GM21381 (cell line): Measurements from ENCODE around the gene TPD52L1.
A peak's percentile ranks its signal among the peaks of the same experiment; 100 is the strongest.
"Not testable (repeated sequence)": the region's sequence is repeated elsewhere in the genome, so short reads cannot be mapped to it uniquely, and the experiment has no call there.

Experiments
- ATAC-seq: cut with Tn5 transposase; IDR thresholded peaks from one replicate; pipeline ENCODE4 v1.9.1; 2021; ENCODE audit warnings: mild to moderate bottlenecking, moderate library complexity; ENCODE audit not compliant: unreplicated experiment

The TPD52L1 gene

DNA sequence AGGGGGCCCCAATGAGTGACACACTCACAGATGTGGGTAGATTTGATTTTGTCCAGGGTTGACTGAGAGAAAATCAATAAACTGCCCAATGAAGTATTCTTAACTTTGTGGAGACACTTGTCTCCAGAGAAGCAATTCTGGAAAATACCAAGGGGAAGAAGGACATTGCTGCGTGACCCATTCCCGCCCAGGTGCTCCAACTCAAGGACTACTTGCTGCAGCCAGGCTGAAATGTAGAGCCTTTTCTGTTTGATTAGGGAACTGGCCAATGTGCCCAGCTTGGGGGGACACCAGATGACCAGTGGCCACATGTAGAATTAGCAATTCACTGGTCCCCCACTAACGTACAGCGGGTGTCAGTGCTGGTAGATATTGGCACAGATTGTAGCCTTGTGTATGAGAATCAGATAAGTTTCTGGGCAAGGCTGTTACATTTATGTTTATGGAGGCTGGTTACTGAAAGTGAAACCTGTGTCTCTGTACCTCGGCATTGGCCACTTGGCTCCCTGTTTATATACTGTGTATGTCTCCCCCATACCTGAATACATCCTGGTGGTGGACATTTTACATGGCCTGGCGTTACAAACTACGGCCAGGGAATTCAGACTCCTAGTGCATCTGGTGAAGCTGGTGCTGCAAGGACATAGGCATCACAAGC lies 115.9 kb downstream of the TPD52L1 start:
- no peak for ATAC-seq

DNA sequence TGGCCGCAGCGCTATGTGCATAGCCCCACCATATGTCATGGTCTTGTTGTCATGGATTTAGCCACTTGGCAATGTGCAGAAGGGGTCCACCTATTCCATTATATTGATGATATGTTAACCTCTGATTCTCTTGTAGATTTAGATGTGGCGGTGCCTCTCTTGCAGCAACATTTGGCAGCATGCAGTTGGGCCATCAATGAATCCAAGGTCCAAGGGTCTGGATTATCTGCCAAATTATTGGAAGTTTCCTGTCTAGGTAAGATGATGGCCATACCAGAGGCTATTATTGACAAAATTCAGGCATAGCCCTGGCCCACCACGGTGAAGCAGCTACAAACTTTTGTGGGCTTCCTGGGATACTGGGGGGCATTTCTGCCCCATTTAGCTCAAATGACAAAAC lies 116.8 kb downstream of the TPD52L1 start:
- ATAC-seq: no peak

GRCh38 chr6:125271486-125272159 lies 118.0 kb downstream of the TPD52L1 start:
- no peak for ATAC-seq

DNA sequence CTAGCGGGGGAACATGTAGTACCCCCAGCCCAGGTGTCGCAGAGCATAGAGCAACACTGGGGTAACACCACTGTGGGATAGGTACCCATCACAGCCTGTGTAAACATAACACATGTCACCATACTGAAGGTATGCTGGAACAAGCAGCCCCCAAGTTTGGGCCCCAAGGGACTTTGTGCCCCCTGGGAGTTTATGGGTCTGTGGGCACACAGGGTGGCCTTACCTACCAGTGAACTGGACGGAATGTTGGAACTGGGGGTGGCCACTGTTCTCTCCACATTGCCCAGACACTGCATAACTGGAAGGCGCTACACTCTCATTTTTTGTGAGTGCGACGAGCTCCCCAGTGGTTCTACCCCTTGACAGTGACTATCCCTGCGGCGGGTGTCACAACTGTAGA lies 119.7 kb downstream of the TPD52L1 start:
- no peak for ATAC-seq

GRCh38 chr6:125273965-125274364 lies 120.4 kb downstream of the TPD52L1 start:
- ATAC-seq: no peak

DNA sequence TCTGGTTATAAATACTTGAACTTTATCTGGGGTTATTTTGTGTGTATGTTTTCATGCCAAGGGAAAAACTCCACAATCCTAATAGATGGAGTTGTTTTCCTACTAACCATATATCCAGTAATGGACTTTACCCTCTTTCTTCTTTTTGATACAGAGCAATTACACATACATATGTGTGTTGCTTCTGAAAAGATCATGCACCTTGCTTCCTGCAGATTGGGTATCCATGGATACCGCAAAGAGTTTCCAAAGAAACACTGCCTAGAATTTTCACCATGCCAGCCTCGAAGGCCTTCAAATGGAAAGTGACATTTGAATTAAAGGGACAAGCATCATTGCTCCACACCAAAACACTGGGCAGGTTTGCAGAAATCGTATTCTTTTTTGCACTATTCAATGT lies 121.4 kb downstream of the TPD52L1 start:
- ATAC-seq: no peak

DNA sequence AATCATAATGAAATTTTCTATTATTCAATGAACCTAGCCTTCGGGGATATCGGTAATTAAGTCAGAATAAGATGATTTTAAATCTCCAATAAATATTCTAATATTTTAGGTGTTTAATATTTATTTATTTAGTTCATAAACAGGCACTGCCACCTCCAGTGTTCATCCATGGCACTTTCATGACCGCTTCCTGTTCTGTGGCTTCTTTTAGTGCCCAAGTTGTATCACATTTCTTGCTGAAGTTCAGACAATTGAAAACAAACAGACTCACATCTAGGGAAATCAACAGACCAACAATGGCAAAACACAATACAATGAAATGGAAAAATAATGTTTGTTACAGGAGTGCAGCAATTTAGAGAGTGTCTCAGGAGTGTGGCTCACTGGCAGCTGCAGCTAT lies 122.2 kb downstream of the TPD52L1 start:
- no peak for ATAC-seq

GRCh38 chr6:125277838-125278237 lies 124.3 kb downstream of the TPD52L1 start:
- no peak for ATAC-seq

DNA sequence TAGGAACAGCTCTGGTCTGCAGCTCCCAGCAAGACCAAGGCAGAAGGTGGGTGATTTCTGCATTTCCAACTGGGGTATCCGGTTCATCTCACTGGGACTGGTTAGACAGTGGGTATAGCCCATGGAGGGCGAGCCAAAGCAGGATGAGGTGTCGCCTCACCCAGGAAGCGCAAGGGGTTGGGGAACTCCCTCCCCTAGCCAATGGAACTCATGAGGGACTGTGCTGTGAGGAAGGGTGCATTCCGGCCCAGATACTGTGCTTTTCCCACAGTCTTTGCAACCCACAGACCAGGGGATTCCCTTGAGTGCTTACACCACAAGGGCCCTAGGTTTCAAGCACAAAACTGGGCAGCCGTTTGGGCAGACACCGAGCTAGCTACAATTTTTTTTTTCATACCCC lies 126.4 kb downstream of the TPD52L1 start:
- ATAC-seq: no peak

DNA sequence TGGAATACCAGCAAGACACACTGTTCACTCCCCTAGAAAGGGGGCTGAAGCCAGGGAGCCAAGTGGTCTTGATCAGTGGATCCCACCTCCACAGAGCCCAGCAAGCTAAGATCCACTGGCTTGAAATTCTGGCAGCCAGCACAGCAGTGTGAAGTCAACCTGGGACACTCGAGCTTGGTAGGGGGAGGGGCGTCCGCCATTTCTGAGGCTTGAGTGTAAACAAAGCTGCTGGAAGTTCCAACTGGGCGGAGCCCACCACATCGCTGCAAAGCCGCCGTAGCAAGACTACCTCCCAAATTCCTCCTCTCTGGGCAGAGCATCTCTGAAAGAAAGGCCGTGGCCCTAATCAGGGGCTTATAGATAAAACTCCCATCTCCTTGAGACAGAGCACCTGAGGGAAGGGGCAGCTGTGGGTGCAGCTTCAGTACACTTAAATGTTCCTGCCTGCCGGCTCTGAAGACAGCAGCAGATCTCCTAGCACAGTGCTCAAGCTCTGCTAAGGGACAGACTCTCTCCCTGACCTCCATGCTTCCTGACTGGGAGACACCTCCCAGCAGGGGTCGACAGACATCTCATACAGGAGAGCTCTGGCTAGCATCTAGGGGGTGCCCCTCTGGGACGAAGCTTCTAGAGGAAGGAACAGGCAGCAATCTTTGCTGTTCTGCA lies 126.9 kb downstream of the TPD52L1 start:
- ATAC-seq: not testable (repeated sequence)

DNA sequence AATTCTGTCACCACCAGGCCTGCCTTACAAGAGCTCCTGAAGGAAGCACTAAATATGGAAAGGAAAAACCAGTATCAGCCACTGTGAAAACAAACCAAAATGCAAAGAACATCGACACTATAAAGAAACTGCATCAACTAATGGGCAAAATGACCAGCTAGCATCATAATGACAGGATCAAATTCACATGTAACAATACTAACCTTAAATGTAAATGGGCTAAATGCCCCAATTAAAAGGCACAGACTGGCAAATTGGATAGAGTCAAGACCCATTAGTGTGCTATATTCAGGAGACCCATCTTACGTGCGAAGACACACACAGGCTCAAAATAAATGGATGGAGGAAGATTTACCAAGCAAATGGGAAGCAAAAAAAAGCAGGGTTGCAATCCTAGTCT lies 128.9 kb downstream of the TPD52L1 start:
- not testable (repeated sequence) for ATAC-seq

DNA sequence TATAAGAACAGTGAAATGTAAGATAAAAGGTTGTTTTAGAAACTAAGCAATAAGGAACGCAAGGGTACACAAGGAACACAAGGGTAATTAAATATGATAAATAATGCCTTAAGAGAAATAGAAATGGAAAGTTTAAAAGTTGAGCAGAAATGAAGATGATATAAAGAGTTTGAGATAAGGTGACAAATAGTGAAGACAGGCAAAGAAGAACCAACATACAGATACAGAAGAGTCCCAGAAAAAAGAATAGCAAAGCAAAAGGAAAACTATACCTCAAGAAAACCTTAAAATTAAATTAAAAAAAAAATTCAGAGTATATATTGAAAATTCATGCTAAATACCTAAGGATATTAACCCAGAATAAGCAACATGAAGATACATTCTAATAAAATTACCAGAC lies 131.8 kb downstream of the TPD52L1 start:
- ATAC-seq: no peak

- ATAC-seq: no peak
Measured at GRCh38 chr6:125285936-125286335, 132.4 kb downstream of the TPD52L1 start.

DNA sequence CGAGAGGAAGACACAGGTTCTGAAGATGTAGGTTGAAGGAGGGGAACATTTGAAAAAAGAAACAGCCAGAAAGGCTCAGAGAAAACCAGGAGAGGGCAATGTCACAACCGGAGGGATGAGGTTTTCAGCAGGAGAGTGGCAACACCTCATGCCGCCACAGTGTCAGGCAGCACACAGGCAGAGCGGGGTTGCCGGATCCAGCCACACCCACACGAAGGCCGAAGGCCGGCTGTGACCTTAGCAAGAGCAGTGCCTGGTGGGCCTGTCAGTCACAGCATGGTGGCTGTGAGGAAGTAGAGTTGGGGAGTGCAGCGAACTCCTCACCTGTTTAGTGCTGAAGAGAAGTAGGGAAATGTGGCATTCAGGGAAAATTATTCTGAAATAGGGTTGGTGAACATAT lies 134.1 kb downstream of the TPD52L1 start:
- ATAC-seq: no peak

DNA sequence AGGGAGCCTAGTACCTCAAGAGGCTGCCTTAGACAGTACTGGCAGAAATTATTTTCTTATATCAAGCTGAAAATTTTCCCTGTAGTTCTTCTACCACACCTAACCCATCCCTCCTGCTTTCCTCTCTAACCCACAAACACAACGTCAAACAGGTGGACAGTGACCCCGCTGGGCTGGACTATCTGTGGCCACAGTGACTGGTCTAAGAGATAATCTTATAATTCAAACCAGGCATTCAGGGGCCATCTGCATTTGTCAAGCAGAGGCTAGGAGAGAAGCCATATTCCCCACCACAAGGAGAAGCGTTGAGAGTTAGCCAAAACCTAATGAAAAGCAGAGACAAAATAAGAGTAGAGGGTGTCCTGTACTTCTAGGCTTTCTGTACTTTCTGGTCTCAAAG lies 140.0 kb downstream of the TPD52L1 start:
- ATAC-seq: no peak

DNA sequence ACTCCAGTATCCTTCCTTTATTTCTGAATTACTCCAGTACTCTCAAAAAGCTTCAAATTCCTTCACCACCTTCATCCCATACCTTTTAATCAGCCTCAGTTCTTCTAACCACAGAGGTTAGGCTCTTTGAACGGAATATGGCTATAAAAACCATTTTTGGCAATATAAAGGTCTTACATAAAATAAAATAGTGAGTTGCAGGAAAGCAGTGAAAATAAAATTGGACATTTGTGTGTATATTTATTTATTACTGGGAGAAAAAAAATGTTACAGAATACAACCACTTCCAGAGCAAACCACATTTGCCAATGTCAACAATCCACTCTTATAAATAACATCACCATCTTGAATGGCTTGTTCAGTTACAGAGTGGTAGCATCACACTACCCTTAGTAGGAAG lies 140.5 kb downstream of the TPD52L1 start:
- ATAC-seq: no peak

DNA sequence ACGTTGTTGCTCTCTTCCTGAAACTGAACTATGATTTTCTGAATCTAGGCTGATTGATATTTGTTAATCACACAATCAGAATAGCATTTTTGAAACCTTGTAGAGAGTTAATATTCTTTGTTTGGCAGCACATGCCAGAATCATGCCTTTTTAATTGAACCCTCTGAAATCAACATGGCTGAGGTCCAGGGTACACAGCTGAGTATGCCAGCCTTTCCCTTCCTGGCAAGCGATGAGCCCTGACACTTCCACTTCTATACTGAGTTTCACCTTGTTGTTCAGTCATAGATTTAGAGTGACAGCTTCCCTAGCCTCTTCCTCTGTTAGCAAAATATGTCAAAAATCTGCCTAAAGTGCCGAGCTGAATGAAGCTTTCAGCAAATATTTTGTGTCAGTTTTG lies 141.4 kb downstream of the TPD52L1 start:
- no peak for ATAC-seq

- no peak for ATAC-seq
Measured at GRCh38 chr6:125296471-125296870, 142.9 kb downstream of the TPD52L1 start.

DNA sequence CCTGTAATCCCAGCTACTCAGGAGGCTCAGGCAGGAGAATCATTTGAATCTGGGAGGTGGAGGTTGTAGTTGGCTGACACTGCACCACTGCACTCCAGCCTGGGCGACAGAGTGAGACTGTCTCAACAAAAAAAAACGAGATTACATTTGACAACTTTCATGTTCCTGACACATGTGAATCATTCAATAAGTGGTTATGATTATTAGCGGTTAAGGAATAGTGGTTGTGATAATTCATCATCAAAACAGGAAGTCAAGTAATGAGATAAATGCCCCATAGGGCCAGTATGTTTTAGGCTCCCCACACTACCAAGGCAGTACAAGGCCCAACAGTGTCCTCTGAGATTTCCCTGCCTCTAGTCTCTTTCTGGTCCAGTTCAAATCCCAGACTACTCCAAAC lies 145.7 kb downstream of the TPD52L1 start:
- no peak for ATAC-seq

DNA sequence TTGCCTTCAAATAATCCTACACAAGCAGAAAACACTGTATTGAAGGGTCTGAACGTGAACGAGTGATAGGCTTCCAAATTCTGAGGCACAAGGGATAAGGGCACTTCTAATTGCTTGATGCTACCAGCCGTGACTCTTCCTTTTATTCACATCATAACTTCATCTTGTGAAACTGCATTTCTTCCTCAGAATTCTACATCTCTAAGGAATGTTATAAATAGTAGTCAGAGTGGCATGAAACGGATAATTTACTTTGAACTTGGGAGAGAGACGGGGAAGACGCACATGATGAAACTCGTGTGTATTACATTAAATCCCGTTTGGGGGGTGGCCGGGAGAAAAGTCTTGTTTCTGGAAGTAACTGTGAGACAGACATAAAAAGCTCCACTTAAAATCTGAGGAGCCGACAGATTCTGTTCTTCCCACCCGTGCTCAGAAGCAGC lies 147.4 kb downstream of the TPD52L1 start:
- ATAC-seq: no peak

DNA sequence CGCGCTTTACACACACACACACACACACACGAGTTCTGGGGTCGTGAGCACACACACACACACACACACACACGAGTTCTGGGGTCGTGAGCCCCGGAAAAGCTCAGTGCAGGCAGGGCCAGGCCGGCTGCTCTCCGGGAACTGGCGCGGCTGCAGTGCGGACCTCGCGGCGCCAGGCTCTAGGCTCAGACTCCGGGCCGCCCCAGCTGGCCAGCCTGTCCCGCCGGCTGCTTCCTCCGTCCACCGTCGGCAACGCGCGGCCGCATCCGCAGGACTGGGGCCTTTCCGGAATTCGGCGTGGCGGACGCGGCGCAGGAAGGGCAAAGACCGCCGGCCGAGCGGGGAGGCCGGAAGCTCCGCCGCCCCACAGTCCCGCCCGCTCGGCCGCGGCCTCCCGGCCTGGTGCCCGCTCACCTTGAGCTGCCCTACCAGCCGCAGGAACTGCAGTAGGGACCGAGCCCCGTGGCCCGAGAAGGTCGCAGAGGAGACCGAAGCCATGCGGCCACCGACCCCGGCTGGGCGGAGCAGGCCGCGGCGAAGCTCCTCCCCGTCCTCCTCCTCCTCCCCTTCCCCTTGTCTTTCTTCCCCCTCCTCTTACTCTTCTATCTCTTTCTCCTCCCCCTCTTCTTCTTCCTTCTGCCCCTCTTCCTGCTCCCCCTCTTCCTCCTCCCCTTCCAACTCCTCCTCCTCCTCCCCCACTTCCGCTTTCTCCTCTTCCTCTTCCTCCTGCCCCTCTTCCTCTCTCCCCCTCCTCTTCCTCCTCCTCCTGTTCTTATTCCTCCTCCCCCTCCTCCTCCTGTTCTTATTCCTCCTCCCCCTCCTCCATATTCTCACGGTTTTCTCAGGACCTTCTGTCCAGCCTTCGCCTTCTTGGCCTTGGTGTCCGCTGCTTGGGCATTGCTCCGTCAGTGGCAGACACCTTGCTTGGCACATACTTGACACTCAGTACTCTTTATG lies 148.1 kb downstream of the TPD52L1 start, which contains the start of gene HDDC2:
HDDC2 (minus strand) TSS at position 533 of the 957 bp plus-strand sequence; CDS start at position 498, 35 bp downstream.
- peak; percentile 86 for ATAC-seq
